Gastrocnemius medialis (tissue), 4 donors: ENCODE data around the gene LPIN1. TPM values are rescaled to one million over a fixed set of nuclear protein-coding genes. Genes with fewer than 3 reads are reported as not detected.
A peak's percentile ranks its signal among the peaks of the same experiment; 100 is the strongest.

ENCODE experiments used
- ATAC-seq, 2 donors: fragments of 150-250 bp; one replicate each; pipeline ENCODE4 v1.9.1; 2016
- DNase-seq, 2 donors: peaks; one replicate each; pipeline ENCODE4 v3.0.0-alpha.2; 2019
- H3K27ac ChIP-seq, 4 donors: fragments of 200-600 bp; sonication (generic); 1 replicate in 1 of 4; 2 replicates in 3 of 4; pipeline ENCODE4 v1.5.1; 2016 to 2018; ENCODE audit warnings: mild to moderate bottlenecking in 2 of 4, moderate library complexity in 1 of 4
- H3K27me3 ChIP-seq, 3 donors: fragments of 200-600 bp; sonication (generic) in 2 of 3; 1 replicate in 1 of 3; 2 replicates in 2 of 3; pipeline versions ENCODE4 v1.5.1 to v1.6.0; 2016 to 2019; ENCODE audit warnings: mild to moderate bottlenecking in 1 of 3, moderate library complexity in 1 of 3
- H3K36me3 ChIP-seq, 2 donors: fragments of 200-600 bp; sonication (generic) in 1 of 2; one replicate each; pipeline ENCODE4 v1.5.1; 2017 to 2018
- H3K4me1 ChIP-seq, 2 donors: fragments of 200-600 bp; sonication (generic) in 1 of 2; one replicate each; pipeline ENCODE4 v1.5.1; 2016 to 2017; ENCODE audit warnings: mild to moderate bottlenecking in 2 of 2
- H3K4me3 ChIP-seq, 4 donors: fragments of 200-600 bp; sonication (generic) in 3 of 4; 1 replicate in 1 of 4; 2 replicates in 3 of 4; pipeline ENCODE4 v1.5.1; 2016 to 2019; ENCODE audit warnings: mild to moderate bottlenecking in 2 of 4
- H3K9me3 ChIP-seq, 3 donors: fragments of 200-600 bp; sonication (generic) in 2 of 3; 1 replicate in 1 of 3; 2 replicates in 2 of 3; pipeline ENCODE4 v1.5.1; 2016 to 2019
- POLR2A ChIP-seq, 2 donors: fragments of 450-650 bp; IDR thresholded peaks; one replicate each; pipeline ENCODE4 v1.6.1; 2017; ENCODE audit warnings: antibody characterized with exemption in 2 of 2, mild to moderate bottlenecking in 2 of 2, moderate library complexity in 2 of 2
- in situ Hi-C, 4 donors: fragments of 200-750 bp; cut with MboI; loops; one replicate each; pipeline versions ENCODE4 v1.15.0 to v1.8.0; 2017; ENCODE audit warnings: low sequenced_read_pairs in 4 of 4
- intact Hi-C: fragments of 100-400 bp; cut with DNase I; formaldehyde crosslinking; loops from one replicate; pipeline ENCODE4 v1.15.1; 2023; ENCODE audit warnings: low total_unique reads
- total RNA-seq, 4 donors: library from RNA; depleted of rRNA; stranded (reverse); fragments of >200 nt; gene quantifications; one replicate each; pipeline versions ENCODE4 v1.1.0 to v1.2.3, GENCODE V29; 2016
- TF ChIP-seq, protein P1 (sequence below), 5 experiments: fragments of 450-650 bp in 3 of 5; fragments of 200-600 bp in 2 of 5; sonication (generic) in 2 of 5; IDR thresholded peaks in 4 of 5; conservative IDR thresholded peaks in 1 of 5; 1 replicate in 4 of 5; 2 replicates in 1 of 5; pipeline ENCODE4 v1.5.1; 2016 to 2019; ENCODE audit warnings: antibody characterized with exemption in 5 of 5, mild to moderate bottlenecking in 3 of 5, moderate library complexity in 3 of 5

Gene LPIN1
- total RNA-seq, 4 donors from 2014 or later = 292 to 606 (median 472) TPM

GRCh38 chr2:11863103-11863502 is 116.7 kb downstream of the LPIN1 start:
- no peaks in the 10 kb centered on the region for H3K9me3 ChIP-seq
- no peaks in the 10 kb centered on the region for H3K36me3 ChIP-seq
- H3K4me1 ChIP-seq = peaks cover 5 to 6% of the 10 kb centered on the region in 2 donors
- ATAC-seq = no peak
- in situ Hi-C loops (loop anchor here (10.0 to 25.0 kb wide), 3 partner anchors 599 to 1142 kb away; partner anchors contain the start of gene TRIB2 (in 2 of the 4)), intact Hi-C loops (loop anchor here (1.0 to 10.0 kb wide), 3 partner anchors 854 to 1144 kb away; partner anchors contain the start of gene TRIB2)
- TF ChIP-seq, protein P1, sequence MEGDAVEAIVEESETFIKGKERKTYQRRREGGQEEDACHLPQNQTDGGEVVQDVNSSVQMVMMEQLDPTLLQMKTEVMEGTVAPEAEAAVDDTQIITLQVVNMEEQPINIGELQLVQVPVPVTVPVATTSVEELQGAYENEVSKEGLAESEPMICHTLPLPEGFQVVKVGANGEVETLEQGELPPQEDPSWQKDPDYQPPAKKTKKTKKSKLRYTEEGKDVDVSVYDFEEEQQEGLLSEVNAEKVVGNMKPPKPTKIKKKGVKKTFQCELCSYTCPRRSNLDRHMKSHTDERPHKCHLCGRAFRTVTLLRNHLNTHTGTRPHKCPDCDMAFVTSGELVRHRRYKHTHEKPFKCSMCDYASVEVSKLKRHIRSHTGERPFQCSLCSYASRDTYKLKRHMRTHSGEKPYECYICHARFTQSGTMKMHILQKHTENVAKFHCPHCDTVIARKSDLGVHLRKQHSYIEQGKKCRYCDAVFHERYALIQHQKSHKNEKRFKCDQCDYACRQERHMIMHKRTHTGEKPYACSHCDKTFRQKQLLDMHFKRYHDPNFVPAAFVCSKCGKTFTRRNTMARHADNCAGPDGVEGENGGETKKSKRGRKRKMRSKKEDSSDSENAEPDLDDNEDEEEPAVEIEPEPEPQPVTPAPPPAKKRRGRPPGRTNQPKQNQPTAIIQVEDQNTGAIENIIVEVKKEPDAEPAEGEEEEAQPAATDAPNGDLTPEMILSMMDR (IDR thresholded peaks at IDR 0.05 in 4 of 5, conservative IDR thresholded peaks at IDR 0.05 in 1 of 5) = no peak
- no peaks in the 10 kb centered on the region for H3K27me3 ChIP-seq
- DNase-seq = no peak
- peak overlapping the region in 1 of 4 donors; percentile 31 for H3K27ac ChIP-seq
- no peak overlapping the region for H3K4me3 ChIP-seq

- Histone ChIP-seq H3K36me3 (no peaks in the 10 kb centered on the region), H3K9me3 (no peaks in the 10 kb centered on the region), H3K4me3 (peak overlapping the region in 1 of 4 donors; percentile 20), H3K27me3 (no peaks in the 10 kb centered on the region), H3K4me1 (peaks cover 5 to 6% of the 10 kb centered on the region in 2 donors), H3K27ac (peak overlapping the region in 3 of 4 donors; percentile 31 to 46 (median 39))
- peak; percentile 67 to 90 for ATAC-seq
- in situ Hi-C loops = loop anchor here (10.0 to 25.0 kb wide), 3 partner anchors 599 to 1141 kb away; partner anchors contain the start of gene TRIB2 (in 2 of the 4)
- TF ChIP-seq POLR2A (IDR thresholded peaks at IDR 0.05) = no peak
- TF ChIP-seq, protein P1 (IDR thresholded peaks at IDR 0.05 in 4 of 5, conservative IDR thresholded peaks at IDR 0.05 in 1 of 5) = peak; percentile 76 to 95 (median 90)
- intact Hi-C loops = loop anchor here (1.0 to 10.0 kb wide), 3 partner anchors 853 to 1144 kb away; partner anchors contain the start of gene TRIB2
- peak; percentile 59 to 73 for DNase-seq
These were observed 117.3 kb downstream of the LPIN1 start for GRCh38 chr2:11863513-11864328.

GRCh38 chr2:11864724-11865123 is 118.3 kb downstream of the LPIN1 start:
- in situ Hi-C loops = loop anchor here (10.0 to 25.0 kb wide), 3 partner anchors 598 to 1140 kb away; partner anchors contain the start of gene TRIB2 (in 2 of the 4)
- TF ChIP-seq, protein P1 (IDR thresholded peaks at IDR 0.05 in 4 of 5, conservative IDR thresholded peaks at IDR 0.05 in 1 of 5) = no peak
- no peak for TF ChIP-seq POLR2A (IDR thresholded peaks at IDR 0.05)
- Histone ChIP-seq H3K36me3 (no peaks in the 10 kb centered on the region), H3K4me3 (no peak overlapping the region), H3K27ac (no peak overlapping the region), H3K27me3 (no peaks in the 10 kb centered on the region), H3K9me3 (no peaks in the 10 kb centered on the region), H3K4me1 (peaks cover 5 to 6% of the 10 kb centered on the region in 2 donors)
- no peak for DNase-seq
- no peak for ATAC-seq
- intact Hi-C loops = loop anchor here (10.0 kb wide), 1 partner anchor 1070 kb away; no protein-coding TSS in a partner anchor

DNA sequence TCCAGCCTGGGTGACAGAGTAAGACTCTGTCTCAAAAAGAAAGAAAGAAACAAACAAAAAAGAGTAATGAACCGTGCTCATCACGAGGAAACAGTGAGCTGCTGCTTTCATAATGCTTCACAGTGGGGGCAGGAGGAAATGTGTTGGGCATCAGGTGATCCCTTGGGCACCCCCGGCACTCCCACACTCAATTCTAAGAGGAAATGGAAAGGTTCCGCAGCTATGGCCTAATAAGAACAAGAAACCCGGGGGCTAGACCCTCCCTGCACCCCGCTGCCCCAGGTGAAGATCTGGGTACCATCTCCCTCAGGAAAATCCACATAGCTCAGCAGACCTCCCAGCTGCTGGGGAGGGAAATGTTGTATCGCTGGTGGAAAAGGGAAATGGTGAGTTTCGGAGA is 118.9 kb downstream of the LPIN1 start:
- no peak overlapping the region for H3K27ac ChIP-seq
- no peaks in the 10 kb centered on the region for H3K36me3 ChIP-seq
- in situ Hi-C loops (loop anchor here (10.0 to 25.0 kb wide), 3 partner anchors 597 to 1139 kb away; partner anchors contain the start of gene TRIB2 (in 2 of the 4)), intact Hi-C loops (loop anchor here (10.0 kb wide), 1 partner anchor 1069 kb away; no protein-coding TSS in a partner anchor)
- DNase-seq (no peak), ATAC-seq (no peak)
- H3K9me3 ChIP-seq = no peaks in the 10 kb centered on the region
- no peaks in the 10 kb centered on the region for H3K27me3 ChIP-seq
- TF ChIP-seq, protein P1 (IDR thresholded peaks at IDR 0.05 in 4 of 5, conservative IDR thresholded peaks at IDR 0.05 in 1 of 5) = no peak
- TF ChIP-seq POLR2A (IDR thresholded peaks at IDR 0.05) = no peak
- no peak overlapping the region for H3K4me3 ChIP-seq
- H3K4me1 ChIP-seq = peaks cover 5 to 6% of the 10 kb centered on the region in 2 donors
